T-helper 1 cell treated with Interleukin-12 subunit alpha and Interleukin-12 subunit beta and Interleukin-4 antibody, amounts not matched to agents 30 μg/mL and 1 μg/mL, for 36 hours (primary cell): ENCODE measurements around the gene ZDHHC19.
"Not testable (repeated sequence)": the region's sequence is repeated elsewhere in the genome, so short reads cannot be mapped to it uniquely, and the experiment has no call there.

ENCODE experiments used
- H3K27ac Mint-ChIP-seq: one replicate; pipeline ENCODE4 v1.8.0; 2021; ENCODE audit warnings: mild to moderate bottlenecking, mixed read lengths
- H3K27me3 Mint-ChIP-seq: one replicate; pipeline ENCODE4 v1.8.0; 2021; ENCODE audit warnings: low read depth, mixed read lengths
- H3K36me3 Mint-ChIP-seq: one replicate; pipeline ENCODE4 v1.8.0; 2021; ENCODE audit warnings: low read depth, mixed read lengths
- H3K4me1 Mint-ChIP-seq: one replicate; pipeline ENCODE4 v1.8.0; 2021; ENCODE audit warnings: low read depth, mixed read lengths
- H3K4me3 Mint-ChIP-seq: one replicate; pipeline ENCODE4 v1.8.0; 2021; ENCODE audit warnings: mild to moderate bottlenecking, moderate library complexity, mixed read lengths
- H3K9me3 Mint-ChIP-seq: one replicate; pipeline ENCODE4 v1.8.0; 2021; ENCODE audit warnings: mixed read lengths

ZDHHC19 gene

DNA sequence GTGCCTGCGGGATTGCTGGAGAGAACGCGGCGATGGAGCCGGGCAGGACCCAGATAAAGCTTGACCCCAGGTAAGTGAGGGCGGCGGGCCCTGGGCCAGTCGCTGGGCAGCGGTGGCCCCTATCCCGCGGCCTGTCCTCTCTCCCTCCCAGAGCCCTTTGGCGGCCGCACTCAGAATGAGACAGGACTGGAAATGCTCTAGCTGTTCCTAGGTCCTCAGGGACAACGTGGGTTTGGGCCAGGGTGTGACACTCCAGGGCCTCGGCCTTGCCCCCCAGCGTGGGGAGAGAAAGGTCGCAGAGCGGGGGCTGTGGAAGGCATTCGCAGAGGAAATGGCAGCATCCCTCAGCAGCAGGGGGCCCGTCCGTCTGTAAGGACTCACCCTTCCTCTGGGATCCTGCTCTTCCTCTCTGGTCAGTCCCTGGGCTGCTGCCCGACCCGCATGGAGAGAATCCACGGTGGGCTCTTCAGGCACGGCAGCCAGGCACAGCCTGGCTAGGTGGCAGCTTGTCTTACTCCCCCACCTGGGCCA is 5.5 kb upstream of the ZDHHC19 start:
- Mint-ChIP-seq H3K9me3 (no peaks in the 10 kb centered on the region), H3K4me1 (peaks cover 16% of the 10 kb centered on the region), H3K27ac (no peak overlapping the region), H3K36me3 (no peaks in the 10 kb centered on the region), H3K4me3 (no peak overlapping the region), H3K27me3 (no peaks in the 10 kb centered on the region)

DNA sequence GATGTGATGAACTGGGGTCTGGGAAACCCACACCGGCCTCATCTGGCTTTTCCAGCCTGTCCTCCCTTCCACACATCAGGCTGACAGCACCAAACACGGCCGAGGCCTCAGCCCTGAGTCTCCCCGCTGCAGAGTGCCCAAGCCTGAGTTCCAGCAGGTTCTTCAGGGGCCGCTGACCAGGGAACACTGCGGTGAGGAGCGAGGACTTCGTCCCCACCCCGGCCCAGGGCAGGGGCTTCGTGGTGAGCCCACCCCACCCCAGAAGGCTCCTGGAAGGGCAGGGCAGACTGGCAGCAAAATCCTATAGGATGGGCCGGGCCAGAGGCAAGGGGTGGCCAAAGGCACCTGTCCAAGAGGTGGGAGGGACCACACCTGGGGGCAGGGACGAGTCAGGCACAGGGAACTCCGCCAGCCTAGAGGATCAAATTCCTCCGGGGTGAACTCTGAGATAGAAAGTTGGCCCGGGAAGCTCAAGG is 4.9 kb upstream of the ZDHHC19 start, which contains the start of gene SLC51A:
TSS of gene SLC51A (plus strand) at position 446 of the 476 bp plus-strand sequence. CDS start 179 bp downstream, outside the sequence.
- H3K27me3 Mint-ChIP-seq = no peaks in the 10 kb centered on the region
- H3K36me3 Mint-ChIP-seq = no peaks in the 10 kb centered on the region
- no peak within 1 kb of the TSS for H3K4me3 Mint-ChIP-seq
- peaks cover 16% of the 10 kb centered on the region for H3K4me1 Mint-ChIP-seq
- H3K27ac Mint-ChIP-seq = peak within 1 kb of the TSS; percentile 47
- no peaks in the 10 kb centered on the region for H3K9me3 Mint-ChIP-seq

DNA sequence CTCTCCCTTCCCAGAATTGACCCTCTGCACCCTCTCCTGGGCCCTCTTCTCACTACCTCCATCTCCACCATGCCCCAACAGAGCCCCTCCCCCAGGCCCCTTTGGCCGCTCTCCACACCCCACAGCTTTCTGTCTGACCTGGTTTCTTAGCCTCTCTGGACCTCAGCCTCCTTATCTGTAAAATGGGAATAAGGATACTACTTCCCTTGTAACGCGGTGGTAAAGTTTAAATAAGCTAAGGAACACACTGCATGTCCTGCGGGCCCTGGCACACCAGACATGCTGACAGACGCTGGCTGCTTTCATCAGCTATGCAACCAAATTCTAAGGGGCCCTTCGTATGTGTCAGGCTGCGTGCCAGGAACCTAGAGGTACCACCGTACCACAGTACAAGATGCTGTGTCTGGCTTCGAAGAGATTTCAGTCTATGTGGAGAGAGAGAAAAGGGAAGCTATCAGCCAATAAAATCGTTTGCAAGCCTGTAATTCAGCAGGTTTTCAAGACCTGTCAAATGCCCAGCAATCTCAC is 4.4 kb upstream of the ZDHHC19 start:
- no peaks in the 10 kb centered on the region for H3K27me3 Mint-ChIP-seq
- no peaks in the 10 kb centered on the region for H3K9me3 Mint-ChIP-seq
- no peaks in the 10 kb centered on the region for H3K36me3 Mint-ChIP-seq
- H3K27ac Mint-ChIP-seq = no peak overlapping the region
- H3K4me3 Mint-ChIP-seq = no peak overlapping the region
- H3K4me1 Mint-ChIP-seq = peaks cover 16% of the 10 kb centered on the region

DNA sequence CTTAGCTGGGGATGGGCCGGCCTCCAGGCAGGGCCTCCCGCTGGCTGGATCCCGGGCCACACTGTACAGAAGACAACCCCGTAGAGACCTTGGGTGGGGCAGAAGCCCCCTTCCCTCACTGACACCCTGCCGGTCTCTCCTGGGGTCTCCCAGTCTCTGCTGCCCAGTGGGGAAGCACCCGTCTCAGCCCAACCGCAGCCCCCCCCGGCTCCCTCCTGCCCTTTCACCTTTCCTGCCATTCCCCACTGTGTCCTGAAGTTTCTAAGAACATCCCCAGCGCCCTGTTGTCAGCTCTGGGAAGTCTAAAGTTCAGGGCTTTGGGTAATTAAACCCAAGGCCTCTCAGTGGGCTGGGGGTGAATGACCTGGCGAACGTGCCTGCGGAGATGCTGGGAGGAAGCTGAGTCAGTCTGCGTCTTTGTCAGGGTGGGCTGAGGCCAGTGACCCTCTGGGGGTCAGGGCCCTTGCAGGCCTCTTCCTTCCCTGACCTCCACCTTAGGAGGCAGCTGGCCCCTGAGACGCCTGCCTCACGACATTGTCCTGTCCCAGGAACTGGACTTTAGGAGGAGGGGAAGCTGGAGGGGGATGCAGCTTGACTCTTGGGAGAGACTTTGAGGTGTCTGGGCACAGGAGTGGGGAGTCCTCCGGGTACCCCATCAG is 3.7 kb upstream of the ZDHHC19 start:
- Mint-ChIP-seq H3K27me3 (peaks cover 6% of the 10 kb centered on the region), H3K4me1 (peaks cover 14% of the 10 kb centered on the region), H3K4me3 (no peak overlapping the region), H3K27ac (no peak overlapping the region), H3K9me3 (no peaks in the 10 kb centered on the region), H3K36me3 (no peaks in the 10 kb centered on the region)

DNA sequence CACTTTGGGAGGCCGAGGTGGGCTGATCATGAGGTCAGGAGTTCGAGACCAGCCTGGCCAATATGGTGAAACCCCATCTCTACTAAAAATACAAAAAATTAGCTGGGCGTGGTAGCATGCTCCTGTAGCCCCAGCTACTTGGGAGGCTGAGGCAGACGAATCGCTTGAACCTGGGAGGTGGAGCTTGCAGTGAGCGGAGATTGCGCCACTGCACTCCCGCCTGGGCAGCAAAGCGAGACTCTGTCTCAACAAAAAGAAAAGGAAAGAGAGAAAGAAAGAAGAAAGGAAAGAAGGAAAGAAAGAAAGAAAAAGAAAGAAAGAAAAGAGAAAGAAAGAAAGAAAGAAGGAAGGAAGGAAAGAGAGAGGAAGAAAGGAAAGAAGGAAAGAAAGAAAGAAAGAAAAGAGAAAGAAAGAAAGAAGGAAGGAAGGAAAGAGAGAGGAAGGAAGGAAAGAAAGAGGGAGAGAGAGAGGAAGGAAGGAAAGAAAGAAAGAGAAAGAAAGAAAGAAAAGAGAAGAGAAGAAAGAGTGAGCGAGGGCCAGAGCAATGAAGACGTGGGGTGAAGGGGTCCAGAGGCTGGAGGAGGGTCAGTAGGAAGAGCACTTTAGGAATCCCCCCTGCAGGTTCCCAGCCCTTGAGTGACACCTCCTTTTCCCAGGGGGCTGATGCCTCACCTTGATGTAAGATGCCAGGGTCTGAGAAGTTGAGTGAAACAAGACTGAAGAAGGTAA is 1.1 kb downstream of the ZDHHC19 start:
- not testable (repeated sequence) for H3K36me3 Mint-ChIP-seq, H3K27ac Mint-ChIP-seq, H3K4me3 Mint-ChIP-seq, H3K9me3 Mint-ChIP-seq
- peaks cover 12% of the 10 kb centered on the region for H3K4me1 Mint-ChIP-seq
- H3K27me3 Mint-ChIP-seq = peaks cover 16% of the 10 kb centered on the region

DNA sequence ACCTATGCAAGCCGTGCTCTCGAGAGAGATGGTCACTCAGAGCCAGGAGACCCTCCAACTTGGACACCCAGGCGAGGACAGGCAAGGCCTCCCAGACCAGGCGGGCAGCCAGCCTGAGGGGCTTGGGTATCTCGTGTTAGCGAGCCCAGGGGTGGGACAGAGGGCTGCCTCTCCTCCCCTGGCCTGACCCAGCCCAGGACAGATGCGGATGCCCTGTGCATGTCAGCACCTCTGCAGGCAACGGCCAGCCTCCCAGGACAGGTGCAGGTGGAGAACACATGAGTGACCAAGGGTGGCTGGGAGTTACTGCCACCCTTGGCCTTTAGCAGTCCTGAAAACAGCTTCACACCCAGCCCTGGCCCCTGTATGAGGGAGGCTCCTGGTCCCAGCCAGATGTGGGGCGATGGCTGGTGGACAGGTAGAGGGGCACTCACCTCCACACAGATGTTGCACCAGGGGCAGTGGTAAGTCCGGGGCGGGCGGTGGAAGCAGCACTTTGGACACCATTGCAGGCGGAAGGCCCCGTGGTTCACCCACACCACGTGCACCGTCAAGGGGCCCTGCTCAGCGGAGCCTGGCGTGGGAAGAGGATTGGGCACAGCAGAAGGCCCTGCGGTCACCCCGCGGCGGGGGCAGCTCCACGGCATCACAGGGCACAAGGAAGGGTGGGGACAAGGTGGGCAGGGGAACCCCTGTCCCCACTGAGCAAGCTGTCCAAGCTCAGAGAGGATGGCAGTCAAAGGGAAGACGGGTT is 2.1 kb downstream of the ZDHHC19 start:
- H3K9me3 Mint-ChIP-seq = no peaks in the 10 kb centered on the region
- peaks cover 22% of the 10 kb centered on the region for H3K27me3 Mint-ChIP-seq
- no peaks in the 10 kb centered on the region for H3K36me3 Mint-ChIP-seq
- no peak overlapping the region for H3K27ac Mint-ChIP-seq
- H3K4me3 Mint-ChIP-seq = peak overlapping the region; percentile 44
- peaks cover 12% of the 10 kb centered on the region for H3K4me1 Mint-ChIP-seq

DNA sequence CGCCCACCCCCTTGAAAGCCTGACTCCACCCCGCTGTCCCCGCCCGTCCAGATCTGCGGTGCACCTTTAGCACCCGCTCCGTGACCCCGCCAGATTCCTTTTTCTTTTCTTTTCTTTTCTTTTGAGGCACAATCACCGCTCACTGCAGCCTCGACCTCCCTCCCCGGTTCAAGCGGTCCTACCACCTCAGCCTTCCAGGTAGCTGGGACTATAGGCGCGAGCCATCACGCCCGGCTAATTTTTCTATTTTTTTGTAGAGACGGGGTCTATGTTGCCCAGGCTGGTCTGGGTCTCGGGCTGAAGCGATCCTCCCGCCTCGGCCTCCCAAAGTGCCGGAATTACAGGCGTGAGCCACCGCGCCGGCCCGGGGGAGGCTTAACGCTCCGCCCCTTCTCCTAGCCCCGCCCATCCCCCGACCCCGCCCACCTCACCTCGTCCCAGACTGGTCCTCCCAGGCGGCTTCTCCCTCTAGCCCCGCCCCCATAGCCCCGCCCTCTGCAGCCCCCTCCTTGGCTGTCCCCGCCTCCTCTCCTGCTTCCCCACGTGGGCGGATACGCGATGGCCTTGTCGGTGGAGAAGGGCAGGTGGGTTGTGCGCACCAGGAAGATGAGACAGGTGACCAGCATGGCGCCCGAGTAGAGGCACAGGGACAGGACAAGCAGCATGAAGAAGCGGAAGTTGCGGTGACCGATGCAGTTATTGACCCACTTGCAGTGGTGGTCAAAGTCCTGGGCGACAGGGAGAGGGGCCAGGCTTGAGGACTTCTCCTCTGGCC is 3.2 kb downstream of the ZDHHC19 start:
- no peaks in the 10 kb centered on the region for H3K9me3 Mint-ChIP-seq
- peaks cover 32% of the 10 kb centered on the region for H3K27me3 Mint-ChIP-seq
- peak overlapping the region; percentile 84 for H3K4me3 Mint-ChIP-seq
- peak overlapping the region; percentile 63 for H3K27ac Mint-ChIP-seq
- H3K4me1 Mint-ChIP-seq = peaks cover 16% of the 10 kb centered on the region
- H3K36me3 Mint-ChIP-seq = no peaks in the 10 kb centered on the region

DNA sequence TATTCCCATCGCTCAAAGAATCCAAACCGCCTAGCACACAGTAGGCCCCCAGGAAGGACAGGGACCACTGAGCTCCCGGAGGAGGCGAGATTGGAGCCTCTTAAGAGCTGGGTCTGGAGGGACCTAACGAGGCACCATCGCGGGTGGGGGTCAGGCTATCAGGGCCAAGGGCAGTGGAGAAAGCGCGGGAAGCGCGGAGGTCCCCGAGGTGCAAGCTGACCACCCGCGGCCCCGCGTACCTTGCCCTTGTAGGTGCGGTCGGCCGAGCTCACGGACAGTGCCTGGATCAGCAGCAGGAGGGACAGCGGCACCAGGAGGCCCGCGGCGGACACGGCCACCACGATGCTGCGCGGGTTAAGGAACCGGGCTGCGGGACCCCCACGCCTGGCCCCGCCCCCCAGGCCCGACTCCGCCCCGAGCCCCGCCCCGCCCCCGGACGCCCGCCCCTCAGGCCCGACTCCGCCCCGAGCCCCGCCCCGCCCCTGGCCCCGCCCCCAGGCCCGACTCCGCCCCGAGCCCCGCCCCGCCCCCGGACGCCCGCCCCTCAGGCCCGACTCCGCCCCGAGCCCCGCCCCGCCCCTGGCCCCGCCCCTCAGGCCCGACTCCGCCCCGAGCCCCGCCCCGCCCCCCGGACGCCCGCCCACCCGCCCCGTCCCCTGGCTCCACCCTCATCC is 3.9 kb downstream of the ZDHHC19 start:
- peaks cover 32% of the 10 kb centered on the region for H3K27me3 Mint-ChIP-seq
- H3K4me3 Mint-ChIP-seq = peak overlapping the region; percentile 84
- no peak overlapping the region for H3K27ac Mint-ChIP-seq
- no peaks in the 10 kb centered on the region for H3K36me3 Mint-ChIP-seq
- peaks cover 18% of the 10 kb centered on the region for H3K4me1 Mint-ChIP-seq
- no peaks in the 10 kb centered on the region for H3K9me3 Mint-ChIP-seq

DNA sequence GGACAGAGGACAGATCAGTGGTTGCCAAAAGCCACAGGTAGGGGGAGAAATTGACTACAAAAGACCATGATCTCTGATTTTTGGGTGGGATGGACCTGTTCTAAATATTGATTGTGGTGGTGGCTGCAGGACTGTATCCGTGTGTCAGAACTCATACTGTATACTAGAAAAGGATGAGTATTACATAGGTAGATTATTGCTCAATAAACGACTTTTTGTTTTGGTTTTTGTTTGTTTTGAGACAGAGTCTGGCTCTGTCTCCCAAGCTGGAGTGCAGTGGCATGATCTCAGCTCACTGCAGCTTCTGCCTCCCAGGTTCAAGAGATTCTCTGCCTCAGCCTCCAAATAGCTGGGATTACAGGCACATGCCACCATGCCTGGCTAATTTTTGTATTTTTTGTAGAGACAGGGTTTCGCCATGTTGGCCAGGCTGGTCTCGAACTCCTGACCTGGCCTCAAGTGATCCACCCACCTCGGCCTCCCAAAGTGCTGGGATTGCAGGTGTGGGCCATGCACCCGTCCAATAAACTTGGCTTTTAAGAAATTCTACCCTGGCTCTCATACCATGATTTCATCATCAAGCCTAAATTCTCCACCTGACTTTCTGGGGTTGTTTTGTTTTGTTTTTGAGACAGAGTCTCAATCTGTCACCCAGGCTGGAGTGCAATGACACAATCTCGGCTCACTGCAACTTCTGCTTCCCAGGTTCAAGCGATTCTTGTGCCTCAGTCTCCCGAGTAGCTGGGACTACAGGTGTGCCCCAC is 5.6 kb downstream of the ZDHHC19 start:
- H3K36me3 Mint-ChIP-seq, H3K27ac Mint-ChIP-seq, H3K4me3 Mint-ChIP-seq, H3K9me3 Mint-ChIP-seq: not testable (repeated sequence)
- H3K27me3 Mint-ChIP-seq = peaks cover 32% of the 10 kb centered on the region
- peaks cover 18% of the 10 kb centered on the region for H3K4me1 Mint-ChIP-seq

DNA sequence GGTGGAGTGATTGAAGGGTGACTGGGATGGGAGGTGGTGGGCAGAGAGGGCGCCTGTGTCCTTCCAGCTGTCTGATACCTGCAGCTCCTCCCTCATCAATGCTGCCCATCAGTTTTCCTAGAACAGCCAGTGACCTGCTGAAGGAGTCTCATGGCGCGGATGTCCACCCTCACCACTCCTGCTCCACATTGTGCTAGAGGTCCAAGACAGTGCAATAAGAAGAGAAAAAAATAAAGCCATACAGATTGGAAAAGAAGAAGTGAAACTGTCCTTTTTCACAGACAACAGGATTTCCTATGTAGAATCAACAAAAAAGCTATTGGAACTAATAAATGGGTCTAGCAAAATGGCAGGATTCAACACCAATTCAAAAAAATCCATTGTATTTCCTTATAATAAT is 7.4 kb downstream of the ZDHHC19 start:
- H3K4me1 Mint-ChIP-seq = peaks cover 18% of the 10 kb centered on the region
- H3K36me3 Mint-ChIP-seq = no peaks in the 10 kb centered on the region
- peaks cover 25% of the 10 kb centered on the region for H3K27me3 Mint-ChIP-seq
- H3K27ac Mint-ChIP-seq = no peak overlapping the region
- H3K9me3 Mint-ChIP-seq = no peaks in the 10 kb centered on the region
- H3K4me3 Mint-ChIP-seq = no peak overlapping the region

DNA sequence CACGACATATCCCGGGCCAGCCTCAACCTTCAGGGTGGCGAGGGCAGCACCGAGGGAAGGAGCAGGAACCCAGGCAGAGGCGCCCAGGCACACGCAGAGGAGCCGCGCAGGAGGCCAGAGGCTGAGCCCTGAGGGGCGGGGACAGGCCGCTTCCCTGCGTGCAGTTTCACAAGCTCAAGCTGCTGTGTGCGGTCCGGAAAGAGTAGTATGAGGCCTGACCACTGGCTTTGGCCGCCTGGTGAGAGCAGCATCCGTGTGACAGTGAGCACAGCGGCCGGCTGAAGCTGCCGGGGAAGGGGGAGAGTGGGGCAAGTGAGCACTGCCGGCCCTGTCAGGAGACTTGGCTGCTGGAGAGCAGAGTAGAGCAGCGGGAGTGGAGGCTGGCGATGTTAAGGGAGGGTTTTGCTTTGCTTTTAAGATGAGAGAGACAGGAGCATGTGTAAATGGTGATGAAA is 8.7 kb downstream of the ZDHHC19 start:
- Mint-ChIP-seq H3K36me3 (no peaks in the 10 kb centered on the region), H3K9me3 (no peaks in the 10 kb centered on the region), H3K4me3 (no peak overlapping the region), H3K4me1 (peaks cover 12% of the 10 kb centered on the region), H3K27me3 (peaks cover 25% of the 10 kb centered on the region), H3K27ac (no peak overlapping the region)

DNA sequence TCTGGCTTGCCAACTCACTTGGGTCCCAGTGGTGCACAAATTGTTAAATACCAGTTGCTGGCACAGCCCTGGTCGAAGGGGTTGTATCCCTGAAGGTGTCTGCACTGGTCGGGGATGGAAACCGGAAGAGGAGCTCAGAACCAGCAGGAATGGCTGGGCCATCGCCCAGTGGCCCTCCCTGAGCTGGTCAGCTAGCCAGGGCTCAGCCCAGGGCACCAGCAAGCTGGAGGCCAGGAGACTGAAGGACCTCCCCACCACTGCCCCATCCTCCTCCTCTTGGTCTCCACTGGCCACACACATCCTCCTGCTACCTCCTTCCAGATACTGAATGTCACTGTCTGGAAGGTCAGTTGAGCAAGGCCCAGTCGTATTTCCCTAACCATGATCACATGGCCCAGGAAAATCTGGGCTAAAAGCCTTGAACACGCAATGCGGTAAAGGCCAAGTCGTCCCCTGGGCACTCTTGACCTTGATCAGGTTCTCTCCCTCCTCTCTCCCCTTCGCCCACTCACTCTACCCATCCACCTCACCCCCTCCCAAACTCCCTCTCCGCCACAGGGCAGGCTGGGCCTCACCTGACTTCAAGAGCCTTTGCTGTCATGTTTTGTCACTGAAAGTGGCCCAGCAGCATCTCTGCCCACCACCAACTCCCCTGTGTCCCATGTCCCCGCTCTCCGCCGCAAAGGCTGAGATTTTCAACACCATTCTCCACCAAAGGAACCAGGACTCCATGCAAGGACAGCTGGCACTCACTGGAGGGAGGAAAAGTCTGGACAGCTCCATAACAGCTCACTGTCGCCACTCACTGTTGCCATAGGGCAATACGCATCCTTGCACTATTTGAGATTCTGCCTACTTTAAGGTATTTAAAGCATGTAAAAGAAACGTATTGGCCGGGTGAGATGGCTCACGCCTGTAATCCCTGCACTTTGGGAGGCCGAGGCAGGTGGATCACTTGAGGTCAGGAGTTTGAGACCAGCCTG is 12.1 kb downstream of the ZDHHC19 start:
- Mint-ChIP-seq H3K27me3 (peaks cover 10% of the 10 kb centered on the region), H3K4me1 (peaks cover 12% of the 10 kb centered on the region), H3K9me3 (no peaks in the 10 kb centered on the region), H3K4me3 (no peak overlapping the region), H3K36me3 (no peaks in the 10 kb centered on the region), H3K27ac (no peak overlapping the region)
